CD4-positive, alpha-beta T cell treated with Interleukin-15 for 1 hour (primary cell): ENCODE measurements around the gene PDS5B.

ENCODE experiments used
- DNase-seq: peaks from one replicate; pipeline ENCODE4 v3.0.0-alpha.2; 2020

Gene PDS5B

GRCh38 chr13:32731074-32731473 lies 144.8 kb downstream of the PDS5B start:
- no peak for DNase-seq

GRCh38 chr13:32731576-32731975 lies 145.3 kb downstream of the PDS5B start:
- no peak for DNase-seq

- DNase-seq = no peak
Observed at GRCh38 chr13:32733690-32734089, 147.4 kb downstream of the PDS5B start.

GRCh38 chr13:32734511-32734910 lies 148.3 kb downstream of the PDS5B start:
- no peak for DNase-seq

GRCh38 chr13:32735859-32736258 lies 149.6 kb downstream of the PDS5B start:
- no peak for DNase-seq

GRCh38 chr13:32736648-32737047 lies 150.4 kb downstream of the PDS5B start:
- DNase-seq = no peak

- no peak for DNase-seq
Observed at GRCh38 chr13:32737111-32737571, 150.9 kb downstream of the PDS5B start.

- DNase-seq = no peak
Observed at GRCh38 chr13:32737679-32738078, 151.4 kb downstream of the PDS5B start.

- DNase-seq = no peak
Observed at GRCh38 chr13:32745509-32745908, 159.3 kb downstream of the PDS5B start.

- no peak for DNase-seq
Observed at GRCh38 chr13:32746474-32746873, 160.2 kb downstream of the PDS5B start.

- no peak for DNase-seq
Observed at GRCh38 chr13:32748305-32748704, 162.1 kb downstream of the PDS5B start.

- no peak for DNase-seq
Observed at GRCh38 chr13:32751340-32751739, 165.1 kb downstream of the PDS5B start.

- no peak for DNase-seq
Observed at GRCh38 chr13:32752311-32752710, 166.1 kb downstream of the PDS5B start.

- DNase-seq = no peak
Observed at GRCh38 chr13:32752997-32753606, 166.8 kb downstream of the PDS5B start.

- no peak for DNase-seq
Observed at GRCh38 chr13:32754179-32754578, 167.9 kb downstream of the PDS5B start.

GRCh38 chr13:32759152-32759551 lies 172.9 kb downstream of the PDS5B start:
- no peak for DNase-seq

GRCh38 chr13:32761472-32761871 lies 175.2 kb downstream of the PDS5B start:
- no peak for DNase-seq

- DNase-seq = no peak
Observed at GRCh38 chr13:32779119-32779518, 192.9 kb downstream of the PDS5B start.

GRCh38 chr13:32781906-32782305 lies 195.7 kb downstream of the PDS5B start:
- DNase-seq = no peak

- DNase-seq = no peak
Observed at GRCh38 chr13:32783067-32783466, 196.8 kb downstream of the PDS5B start.

- DNase-seq = no peak
Observed at GRCh38 chr13:32790731-32791130, 204.5 kb downstream of the PDS5B start.

GRCh38 chr13:32791545-32792172 lies 205.4 kb downstream of the PDS5B start:
- DNase-seq = no peak

- DNase-seq = no peak
Observed at GRCh38 chr13:32796754-32797153, 210.5 kb downstream of the PDS5B start.

- DNase-seq = no peak
Observed at GRCh38 chr13:32802159-32802558, 215.9 kb downstream of the PDS5B start.

- no peak for DNase-seq
Observed at GRCh38 chr13:32804673-32805230, 218.5 kb downstream of the PDS5B start.
